Measurements from ENCODE around the gene CBX8.

CBX8 gene

DNA sequence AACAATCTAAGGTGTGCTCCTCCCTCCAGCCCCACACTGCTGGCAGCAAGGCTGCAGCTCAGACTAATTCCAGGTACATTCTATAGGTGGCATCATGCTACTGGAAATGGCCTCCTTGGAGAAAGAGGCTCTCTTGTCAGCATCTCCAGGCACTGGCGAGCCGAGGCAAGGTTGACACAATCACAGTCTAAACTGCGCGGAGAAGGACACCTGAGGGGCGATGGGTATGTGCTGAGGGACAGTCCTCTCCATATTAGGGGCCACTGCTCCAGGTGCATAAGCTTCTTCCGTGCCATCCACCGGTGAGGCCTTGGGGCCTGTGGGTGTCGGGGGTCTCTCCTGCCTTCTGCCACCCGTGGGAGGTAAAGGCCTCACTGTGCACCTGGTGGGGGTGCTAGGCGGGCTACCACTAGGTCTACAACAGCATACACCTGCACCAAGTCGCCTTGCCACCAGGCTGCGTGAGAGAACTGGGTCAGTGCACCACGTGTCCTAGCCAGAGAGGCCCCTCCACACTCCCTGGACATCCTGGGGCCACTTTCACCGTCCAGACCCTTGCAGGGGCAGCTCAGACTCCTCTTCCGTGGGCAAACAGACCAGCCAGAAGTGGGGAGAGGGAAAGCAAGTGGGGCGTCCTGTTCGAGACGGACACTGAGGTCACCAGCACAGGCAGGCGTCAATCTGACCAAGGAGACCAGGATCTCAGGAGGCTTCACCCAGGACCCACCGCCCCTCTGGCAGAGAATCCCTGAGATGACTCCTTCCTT is 12.1 kb upstream of the CBX8 start:
- in situ Hi-C loops (cut with HindIII; ENCODE audit: low sequenced_read_pairs), result loop anchor here (5.0 kb wide), 1 partner anchor 83 kb away; no protein-coding TSS in a partner anchor

DNA sequence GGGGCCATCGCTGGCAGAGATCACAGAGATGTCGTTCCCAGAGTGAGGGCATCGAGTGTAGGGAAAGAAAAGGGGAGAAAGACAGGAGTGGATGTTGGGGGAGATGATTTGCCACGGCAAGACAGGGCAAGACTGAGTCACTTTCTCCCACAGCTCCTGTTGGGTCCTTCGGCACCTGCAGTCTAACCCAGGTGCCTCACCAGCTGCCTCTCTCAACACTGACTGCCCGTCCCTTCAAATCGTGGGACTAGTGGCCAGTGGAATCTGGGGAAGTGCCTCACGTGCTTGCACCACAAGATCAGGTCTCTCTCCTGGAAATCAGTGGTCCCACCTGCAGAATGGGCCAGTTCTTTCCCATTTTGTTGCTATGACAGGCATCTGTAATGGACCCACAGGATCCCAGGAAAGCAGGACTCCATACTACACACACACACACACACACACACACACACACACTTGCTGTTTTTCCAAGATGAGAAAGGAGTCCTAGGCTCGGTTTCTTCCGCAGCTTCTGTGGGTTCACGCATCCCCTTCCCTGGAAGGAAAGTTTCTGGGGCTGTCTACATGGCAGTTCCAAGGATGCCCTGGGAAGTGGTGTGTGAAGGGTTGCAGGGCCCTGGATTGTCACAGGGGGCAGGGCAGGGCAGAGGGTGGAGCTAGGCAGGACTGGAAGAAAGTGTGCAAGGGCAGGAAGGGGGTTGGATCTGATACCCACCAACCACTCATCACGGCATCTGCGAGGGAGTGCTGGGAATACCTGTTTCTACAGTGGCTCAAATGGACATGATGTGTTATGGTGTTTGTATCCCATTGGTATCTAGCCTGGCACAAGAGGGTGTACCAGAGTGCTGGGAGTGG is 10.2 kb upstream of the CBX8 start:
- in situ Hi-C loops (cut with HindIII; ENCODE audit: low sequenced_read_pairs), result loop anchor here (5.0 kb wide), 1 partner anchor 85 kb away; no protein-coding TSS in a partner anchor

- in situ Hi-C loops (cut with HindIII; ENCODE audit: low sequenced_read_pairs), result loop anchor here (5.0 kb wide), 1 partner anchor 86 kb away; no protein-coding TSS in a partner anchor
Measured at GRCh38 chr17:79806446-79806760, 9.5 kb upstream of the CBX8 start.

DNA sequence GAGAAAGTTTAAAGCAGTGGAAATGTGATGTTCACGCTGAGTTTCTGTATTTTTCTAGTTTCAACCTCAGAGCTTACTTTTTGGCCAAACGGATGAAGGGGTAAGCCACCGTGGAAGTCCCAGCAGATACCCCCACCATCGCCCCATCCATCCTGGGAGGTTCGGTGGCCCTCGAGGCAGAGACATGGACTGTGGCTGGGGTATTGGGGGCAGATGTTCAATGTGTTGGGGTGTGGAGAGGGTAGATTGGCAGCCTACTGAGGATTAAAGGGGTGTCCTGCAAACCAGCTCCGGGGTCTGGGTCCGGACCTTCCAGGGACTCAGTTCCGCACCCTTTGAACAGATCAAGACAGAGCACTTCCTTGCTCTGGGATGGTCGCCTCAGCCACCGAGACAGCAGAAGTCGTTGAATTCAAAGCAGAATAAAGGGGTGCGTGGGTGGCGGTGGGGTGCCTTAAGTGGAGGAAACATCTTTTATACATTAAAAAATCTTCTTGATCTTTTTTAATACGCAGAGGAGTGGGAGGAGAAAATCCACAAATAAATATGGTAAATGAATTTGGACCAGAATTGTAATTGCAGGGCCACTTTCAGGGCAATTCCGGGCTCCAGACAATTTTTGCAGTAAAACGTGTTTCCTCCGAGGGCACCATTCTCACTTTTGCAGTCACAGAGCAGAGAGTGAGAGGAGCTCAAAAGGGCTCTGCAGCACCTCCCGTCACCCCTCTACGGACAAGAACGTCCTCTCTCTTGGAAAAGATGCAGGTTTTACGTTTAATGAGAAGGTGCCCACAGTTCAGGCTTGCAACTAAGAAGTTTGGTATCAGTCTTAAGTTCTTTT is 8.2 kb upstream of the CBX8 start:
- in situ Hi-C loops (cut with HindIII; ENCODE audit: low sequenced_read_pairs), result loop anchor here (5.0 kb wide), 1 partner anchor 87 kb away; no protein-coding TSS in a partner anchor

DNA sequence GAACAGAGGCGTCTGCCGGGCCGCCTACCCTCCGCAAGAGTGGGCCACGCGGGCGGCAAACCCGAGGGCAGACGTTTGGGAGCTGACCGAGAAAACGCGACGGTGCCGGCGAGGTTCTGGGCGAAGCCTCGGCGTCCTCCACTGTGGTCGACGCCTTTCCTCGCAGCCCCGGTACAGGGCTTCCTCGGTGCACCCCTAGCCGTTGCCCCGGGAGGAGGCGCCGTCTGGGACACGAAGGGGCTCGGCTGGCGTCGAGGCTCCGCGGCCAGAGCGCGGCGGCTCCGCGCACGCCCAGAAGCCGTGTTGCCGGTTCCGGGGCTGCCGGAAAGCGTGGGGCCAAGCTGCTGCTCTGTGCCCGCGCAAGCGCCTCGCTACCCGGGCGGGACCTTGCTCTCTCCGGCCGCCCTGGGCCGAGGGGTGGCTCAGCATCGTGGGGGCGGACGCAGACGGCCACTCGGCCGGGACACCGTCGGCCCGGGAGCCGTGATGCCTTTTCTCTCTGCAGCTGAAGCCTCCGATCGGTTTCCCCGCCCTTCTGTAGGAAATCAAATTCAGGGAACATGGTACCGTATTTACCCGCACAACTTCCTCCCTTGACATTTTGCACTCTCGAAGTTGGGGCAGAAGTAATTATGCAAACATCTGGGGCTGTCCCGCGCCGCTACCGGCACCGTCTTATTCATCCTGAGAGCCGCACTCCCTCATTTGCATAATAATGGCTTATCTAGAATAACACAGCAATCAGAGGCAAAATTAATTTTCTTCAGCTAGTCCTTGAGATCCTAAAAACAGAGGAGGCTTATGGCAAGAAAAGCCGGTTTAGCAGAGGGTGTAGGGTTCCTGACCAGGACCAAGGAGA is 7.3 kb upstream of the CBX8 start:
- in situ Hi-C loops (cut with HindIII; ENCODE audit: low sequenced_read_pairs), result no loop called here

DNA sequence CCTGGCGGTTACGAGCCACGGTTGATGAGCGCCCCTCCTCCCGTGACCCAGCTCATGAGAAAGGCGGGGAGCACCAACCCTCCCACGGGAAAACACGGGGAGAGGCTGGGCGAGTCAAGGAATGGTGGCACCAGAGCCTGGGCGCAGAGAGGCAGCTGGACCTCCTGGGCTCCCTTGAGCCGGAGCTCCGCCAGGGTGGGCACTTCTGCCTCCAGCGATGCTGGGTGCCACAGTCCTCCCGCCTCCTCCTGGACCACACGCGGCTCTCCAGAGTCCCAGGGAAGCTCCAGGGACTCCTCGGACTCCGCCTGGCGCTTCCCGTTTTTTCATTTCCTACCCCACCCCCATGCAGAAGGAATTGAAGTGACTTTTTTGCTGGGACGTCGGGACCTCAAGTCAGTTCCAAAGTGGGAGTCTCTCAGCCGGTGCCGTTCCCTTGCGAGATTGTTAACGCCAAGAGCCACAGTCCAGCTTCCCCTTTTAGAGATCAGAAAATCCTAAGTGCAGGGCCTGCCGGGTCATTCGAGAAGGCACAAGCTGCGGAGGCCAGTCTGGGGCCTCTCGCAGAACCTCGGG is 6.6 kb upstream of the CBX8 start:
- in situ Hi-C loops (cut with HindIII; ENCODE audit: low sequenced_read_pairs), result no loop called here

GRCh38 chr17:79802736-79803420 is 6.0 kb upstream of the CBX8 start:
- in situ Hi-C loops (cut with HindIII; ENCODE audit: low sequenced_read_pairs), result no loop called here

GRCh38 chr17:79802039-79802735 is 5.3 kb upstream of the CBX8 start:
- in situ Hi-C loops (cut with HindIII; ENCODE audit: low sequenced_read_pairs), result no loop called here

GRCh38 chr17:79801156-79802038 is 4.5 kb upstream of the CBX8 start:
- in situ Hi-C loops (cut with HindIII; ENCODE audit: low sequenced_read_pairs), result no loop called here

GRCh38 chr17:79800325-79801155 is 3.7 kb upstream of the CBX8 start:
- in situ Hi-C loops (cut with HindIII; ENCODE audit: low sequenced_read_pairs), result no loop called here

DNA sequence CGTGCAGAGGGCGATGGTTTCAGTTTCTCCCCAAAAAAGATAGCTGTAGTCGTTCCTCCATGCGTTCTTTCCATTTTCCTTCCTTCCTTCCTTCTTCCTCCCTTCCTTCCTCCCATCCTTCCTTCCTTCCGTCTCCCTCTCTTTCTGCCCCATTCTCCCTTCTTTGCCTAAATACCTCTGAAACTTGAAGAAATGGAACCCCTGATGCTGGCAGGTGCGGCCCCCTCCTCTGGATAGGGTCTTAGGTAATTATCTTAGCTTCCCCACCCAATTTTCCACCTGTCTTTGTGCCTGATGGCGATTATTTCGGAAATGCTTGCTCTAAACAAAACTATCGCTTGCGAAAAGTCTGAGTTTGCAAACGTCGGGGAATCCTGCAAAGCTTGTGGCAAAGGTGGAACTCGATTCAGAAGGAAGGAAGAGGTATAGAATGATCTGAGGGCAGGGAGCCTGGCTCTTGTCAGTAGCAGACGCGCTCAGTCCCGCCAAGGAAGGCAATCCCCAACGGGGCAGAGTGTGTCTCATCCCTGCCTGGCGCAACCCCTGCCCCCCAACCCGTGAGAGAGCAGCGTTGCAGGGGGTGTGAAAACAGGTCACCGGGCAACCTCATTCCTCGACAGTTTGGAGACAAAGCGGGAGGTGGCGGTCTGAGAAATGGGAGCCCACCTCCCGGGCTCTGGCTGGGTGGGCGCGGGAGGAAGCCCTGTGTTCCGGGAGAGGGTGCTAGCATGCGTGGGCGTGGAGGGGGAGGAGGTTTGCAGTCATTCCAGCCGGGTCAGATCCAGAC is 2.9 kb upstream of the CBX8 start:
- in situ Hi-C loops (cut with HindIII; ENCODE audit: low sequenced_read_pairs), result loop anchor here (5.0 to 10.0 kb wide), 2 partner anchors 55 to 193 kb away; no protein-coding TSS in a partner anchor

DNA sequence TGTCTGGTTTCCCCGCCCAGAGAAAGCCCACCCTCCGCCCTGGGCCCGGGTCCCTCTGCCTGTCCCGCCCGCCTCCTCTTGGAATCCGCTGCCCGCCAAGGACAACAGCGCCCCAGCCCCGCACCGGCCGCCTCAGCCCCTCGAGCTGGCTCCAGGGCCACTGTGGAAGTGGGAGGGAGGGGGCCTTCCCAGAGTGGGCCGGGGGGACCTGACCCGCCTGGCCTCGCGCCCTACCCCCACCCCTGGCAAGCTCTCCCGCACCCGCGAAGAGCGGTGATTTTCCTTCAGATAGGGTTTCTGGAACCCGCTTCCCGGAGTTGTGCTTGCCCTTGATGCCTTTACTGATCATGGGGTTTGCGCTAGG is 2.3 kb upstream of the CBX8 start:
- in situ Hi-C loops (cut with HindIII; ENCODE audit: low sequenced_read_pairs), result loop anchor here (5.0 to 10.0 kb wide), 2 partner anchors 54 to 193 kb away; no protein-coding TSS in a partner anchor

DNA sequence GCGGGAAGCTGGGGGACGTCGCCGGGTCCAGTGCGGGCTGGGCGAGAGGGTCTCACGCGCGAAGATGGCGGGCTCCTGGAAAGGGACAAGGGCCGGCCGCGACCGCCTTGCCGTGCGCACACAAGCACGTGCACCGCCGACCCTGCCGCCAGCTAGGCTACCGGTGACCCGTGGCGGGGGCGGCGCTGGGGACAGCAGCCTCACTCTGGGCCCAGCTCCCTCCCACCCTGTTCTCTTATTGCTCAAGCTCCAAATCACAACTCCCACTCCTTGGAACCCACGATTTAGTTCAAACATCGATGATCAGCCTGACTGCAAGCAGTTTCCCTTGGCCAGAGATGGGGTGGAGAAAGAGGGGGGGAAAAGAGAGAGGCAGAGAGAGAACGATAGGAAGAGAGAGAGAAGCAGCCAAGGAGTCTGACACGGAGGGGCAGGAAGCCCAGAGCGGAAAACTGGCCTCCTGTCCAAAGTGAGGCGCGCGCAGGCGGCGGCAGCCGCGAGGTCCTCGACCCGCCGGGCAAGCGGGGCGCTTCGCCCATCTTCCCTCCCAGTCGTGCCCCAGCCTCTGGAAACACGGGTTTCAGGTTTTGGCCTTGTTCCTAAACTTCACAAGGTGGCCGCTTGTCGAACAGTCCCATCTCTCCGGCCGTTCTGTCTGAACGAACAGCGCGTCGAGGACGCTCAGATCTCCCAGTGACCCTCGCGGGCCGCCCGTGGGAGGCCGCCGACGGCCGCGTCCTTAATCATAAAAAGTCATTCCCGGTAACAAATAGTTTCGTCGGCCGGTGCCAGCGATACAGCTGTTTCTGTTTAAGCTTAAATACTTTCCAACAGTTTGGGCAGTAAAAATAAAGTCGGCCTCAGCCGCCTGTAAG is 1.7 kb upstream of the CBX8 start:
- in situ Hi-C loops (cut with HindIII; ENCODE audit: low sequenced_read_pairs), result loop anchor here (5.0 to 10.0 kb wide), 2 partner anchors 54 to 194 kb away; no protein-coding TSS in a partner anchor

- in situ Hi-C loops (cut with HindIII; ENCODE audit: low sequenced_read_pairs), result loop anchor here (5.0 to 10.0 kb wide), 2 partner anchors 53 to 195 kb away; no protein-coding TSS in a partner anchor
Measured at GRCh38 chr17:79797492-79798298, 818 bp upstream of the CBX8 start.
